GM18498 (cell line): ENCODE measurements around the gene ADARB1.

ENCODE experiments used
- ATAC-seq: cut with Tn5 transposase; IDR thresholded peaks from one replicate; pipeline ENCODE4 v1.9.1; 2021; ENCODE audit warnings: mild to moderate bottlenecking, moderate library complexity; ENCODE audit not compliant: unreplicated experiment

The ADARB1 gene

GRCh38 chr21:45220714-45221490, 146.5 kb downstream of the ADARB1 start:
- ATAC-seq, result no peak

DNA sequence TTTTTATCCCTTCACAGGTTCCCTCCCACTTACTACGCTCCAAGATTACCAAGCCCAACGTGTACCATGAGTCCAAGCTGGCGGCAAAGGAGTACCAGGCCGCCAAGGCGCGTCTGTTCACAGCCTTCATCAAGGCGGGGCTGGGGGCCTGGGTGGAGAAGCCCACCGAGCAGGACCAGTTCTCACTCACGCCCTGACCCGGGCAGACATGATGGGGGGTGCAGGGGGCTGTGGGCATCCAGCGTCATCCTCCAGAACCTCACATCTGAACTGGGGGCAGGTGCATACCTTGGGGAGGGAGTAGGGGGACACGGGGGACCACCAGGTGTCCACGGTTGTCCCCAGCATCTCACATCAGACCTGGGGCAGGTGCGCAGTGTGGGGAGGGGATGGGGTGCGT, 147.6 kb downstream of the ADARB1 start:
- no peak for ATAC-seq

DNA sequence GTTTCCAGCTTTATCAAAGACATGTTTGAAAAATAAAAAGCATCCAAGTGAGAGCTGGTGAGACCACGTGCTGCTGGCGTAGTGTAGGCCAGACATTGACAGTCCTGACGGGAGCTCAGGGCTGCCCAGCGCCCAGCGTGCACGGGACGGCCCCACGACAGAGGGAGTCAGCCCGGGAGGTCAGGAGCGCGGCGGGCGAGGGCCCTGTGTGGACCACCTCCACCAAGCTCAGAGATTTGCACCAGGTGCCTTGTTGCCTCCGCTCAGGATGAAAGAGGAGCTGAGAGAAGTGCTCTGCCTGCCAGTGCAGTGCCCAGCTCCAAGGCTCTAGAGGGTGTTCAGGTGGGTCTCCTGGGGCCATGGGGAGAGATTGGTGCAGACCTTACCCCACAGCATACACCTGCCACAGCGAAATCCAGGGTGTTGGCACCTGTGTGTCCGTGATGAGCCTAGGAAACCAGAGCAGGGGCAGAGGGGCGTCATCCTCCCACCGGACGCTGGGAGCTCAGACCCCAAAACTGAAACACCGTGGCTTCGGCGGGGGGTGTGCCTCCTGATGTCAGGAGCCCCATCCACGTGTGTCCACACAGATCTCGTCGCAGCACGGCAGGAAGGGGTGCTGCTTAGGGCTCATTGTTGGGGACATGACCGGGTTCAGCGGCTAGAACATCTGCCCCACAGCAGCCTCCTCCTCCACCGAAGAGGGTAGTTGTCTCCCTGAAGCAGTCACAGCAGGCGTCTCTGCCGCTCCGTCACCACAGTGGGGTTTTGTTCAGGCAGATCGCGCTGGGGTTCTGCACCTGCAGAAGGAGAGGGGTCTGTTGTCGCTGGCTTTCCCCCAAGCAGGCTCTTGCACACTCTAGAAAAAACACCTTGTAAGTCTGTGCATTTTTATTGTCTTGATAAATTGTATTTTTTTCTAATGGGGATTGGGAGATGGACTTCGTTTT, 149.1 kb downstream of the ADARB1 start:
- ATAC-seq, result no peak

DNA sequence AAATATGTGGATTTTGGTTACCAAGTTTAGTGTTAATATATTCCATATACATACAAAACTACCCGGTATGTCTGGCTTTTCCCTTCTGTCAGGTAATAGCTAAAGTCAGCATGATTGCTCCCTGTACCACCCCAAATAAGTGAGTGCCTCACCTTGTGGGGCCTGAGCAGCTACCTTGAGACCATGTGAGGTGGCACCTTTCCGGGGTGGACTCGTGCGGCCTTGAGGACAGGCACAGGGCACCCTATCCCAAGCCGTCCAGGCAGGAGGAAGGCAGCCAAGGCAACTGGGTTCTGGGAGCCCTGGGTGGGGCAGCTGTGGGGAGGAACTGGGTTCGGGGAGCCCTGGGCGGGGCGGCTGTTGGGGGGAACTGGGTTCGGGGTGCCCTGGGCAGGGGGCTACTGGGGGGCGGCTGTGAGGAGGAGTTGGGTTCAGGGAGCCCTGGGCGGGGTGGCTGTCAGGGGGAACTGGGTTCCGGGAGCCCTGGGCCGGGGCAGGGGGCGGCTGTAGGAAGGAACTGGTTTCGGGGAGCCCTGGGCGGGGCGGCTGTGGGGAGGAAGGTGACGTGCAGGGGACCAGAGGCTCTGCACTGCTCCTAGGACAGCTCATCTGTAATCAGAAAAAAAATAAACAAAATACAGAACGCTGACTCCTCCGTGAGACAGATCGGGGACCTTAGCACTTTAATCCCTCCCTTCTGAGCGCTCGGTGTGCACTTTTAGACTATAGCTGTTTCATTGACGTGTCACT, 150.0 kb downstream of the ADARB1 start:
- ATAC-seq, result no peak

GRCh38 chr21:45225041-45225740, 150.8 kb downstream of the ADARB1 start:
- ATAC-seq, result no peak

- no peak for ATAC-seq
These were observed 151.5 kb downstream of the ADARB1 start for GRCh38 chr21:45225741-45226327.

DNA sequence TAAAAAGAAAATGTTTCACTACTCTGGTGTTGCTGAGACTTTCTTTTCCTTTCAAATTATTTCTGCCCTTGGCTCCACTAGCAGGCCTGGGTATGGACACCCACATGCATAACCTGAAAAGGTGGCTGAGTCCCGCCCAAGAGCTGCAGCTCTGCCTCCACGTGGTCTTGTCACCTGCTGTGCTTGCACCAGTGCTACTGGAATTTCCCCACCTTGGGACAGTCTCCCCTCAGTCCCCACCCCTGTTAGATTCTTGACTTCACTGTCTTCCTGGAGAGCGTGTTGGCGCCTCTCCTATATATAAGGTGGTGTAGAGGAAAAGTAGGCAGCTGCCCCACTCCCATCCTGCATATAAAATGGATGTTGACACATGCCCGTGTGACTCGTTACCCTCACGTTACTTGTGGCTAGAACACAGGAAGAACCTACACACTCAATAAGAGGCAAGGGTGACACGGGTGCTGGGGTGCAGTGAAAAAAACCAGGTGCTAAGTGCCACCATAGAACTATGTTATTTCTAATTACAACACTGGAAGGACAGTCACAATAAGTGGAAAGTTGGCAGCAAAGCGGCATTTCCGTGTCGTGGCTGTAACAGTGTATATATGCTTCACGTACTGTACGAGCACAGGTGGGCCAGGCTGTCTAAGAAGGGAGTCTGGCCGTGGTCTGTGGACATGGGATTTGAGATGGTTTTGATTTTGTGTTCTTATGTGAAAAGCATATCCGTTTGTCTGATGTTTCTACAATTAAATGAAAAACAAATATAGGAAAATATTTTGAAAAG, 152.4 kb downstream of the ADARB1 start:
- ATAC-seq, result no peak

DNA sequence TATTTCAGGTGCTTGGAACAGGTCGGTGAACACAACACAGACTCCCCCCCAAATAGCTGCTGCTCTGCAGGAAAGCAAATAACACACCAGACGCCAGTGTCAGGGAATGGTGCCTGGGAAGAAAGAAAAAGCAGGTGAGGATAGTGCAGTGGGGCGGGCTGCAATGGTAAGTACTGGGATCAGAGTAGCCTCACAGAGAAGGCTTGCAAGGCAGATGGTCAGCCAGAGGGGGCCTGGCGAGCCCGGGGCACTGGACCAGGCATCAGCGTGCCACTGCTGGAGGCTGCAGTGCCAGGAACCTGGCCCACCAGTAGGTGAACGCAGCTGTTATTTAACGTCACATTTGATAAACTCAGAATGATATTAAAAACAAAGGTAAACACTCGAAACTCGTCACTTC, 153.4 kb downstream of the ADARB1 start:
- no peak for ATAC-seq

DNA sequence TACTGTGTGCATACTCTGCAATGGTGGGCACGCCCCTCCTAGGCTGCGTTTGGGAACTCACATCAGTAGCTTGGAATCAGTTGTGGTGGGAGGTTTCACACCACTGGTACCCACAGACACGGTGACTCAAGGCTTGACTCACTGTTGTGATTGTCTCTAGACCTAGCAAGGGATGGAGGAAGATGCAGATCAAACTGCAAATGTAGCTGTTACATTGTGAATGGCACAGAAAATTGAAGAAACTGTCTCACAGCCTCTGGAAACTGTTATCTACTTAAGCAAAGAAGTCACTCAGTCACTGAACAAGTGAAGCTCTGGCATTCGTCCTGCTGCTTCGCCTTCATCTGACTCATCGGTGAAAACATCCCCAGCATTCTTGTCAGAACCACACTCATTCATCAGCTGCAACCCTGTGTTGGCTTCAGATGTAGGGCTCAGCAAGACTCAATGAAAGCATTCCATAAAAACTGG, 153.8 kb downstream of the ADARB1 start:
- ATAC-seq, result no peak

DNA sequence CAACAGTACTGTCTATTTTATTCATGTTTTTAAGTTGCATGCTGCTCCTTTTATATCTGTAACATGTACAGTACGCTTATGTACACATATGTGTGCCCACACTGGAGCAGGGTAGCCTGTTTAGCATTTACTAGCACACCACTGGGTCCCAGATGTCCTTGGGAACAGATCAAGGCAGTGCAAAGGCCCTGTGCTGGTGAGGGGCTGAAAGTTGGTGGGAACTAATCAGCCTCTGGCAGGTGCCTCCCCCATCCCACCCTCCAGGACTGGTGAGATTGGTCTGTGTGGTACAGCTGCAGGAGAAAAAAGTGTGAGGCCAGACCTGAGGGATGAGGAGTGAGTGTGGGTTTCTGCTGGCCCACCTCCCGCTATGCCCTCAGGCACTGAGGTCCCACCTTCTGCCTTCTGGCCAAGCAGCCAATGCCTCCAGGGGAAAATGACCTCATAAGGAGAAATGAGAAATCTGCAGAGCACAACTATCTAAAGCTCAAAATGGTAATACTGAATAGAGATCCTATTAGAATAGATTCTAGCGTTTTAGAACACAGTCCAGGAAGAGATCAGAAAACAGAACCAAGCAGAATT, 154.4 kb downstream of the ADARB1 start:
- no peak for ATAC-seq

DNA sequence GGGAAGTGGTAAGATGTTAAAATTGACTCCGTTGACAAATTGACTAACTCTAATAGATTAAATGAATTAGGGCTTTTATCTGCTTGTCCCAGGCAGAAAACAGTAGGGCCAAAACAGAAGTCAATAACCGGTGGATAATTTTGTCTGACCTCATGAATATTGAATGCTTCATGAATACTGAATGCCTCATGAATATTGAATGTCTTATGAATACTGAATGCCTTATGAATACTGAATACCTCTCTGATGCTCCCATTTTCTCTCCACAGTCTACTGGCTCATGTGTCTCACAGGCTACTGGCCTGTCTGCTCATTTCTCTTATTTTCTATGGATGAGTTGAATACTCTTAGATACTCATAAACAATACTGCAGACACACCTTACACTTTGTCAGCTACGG, 157.3 kb downstream of the ADARB1 start:
- no peak for ATAC-seq

DNA sequence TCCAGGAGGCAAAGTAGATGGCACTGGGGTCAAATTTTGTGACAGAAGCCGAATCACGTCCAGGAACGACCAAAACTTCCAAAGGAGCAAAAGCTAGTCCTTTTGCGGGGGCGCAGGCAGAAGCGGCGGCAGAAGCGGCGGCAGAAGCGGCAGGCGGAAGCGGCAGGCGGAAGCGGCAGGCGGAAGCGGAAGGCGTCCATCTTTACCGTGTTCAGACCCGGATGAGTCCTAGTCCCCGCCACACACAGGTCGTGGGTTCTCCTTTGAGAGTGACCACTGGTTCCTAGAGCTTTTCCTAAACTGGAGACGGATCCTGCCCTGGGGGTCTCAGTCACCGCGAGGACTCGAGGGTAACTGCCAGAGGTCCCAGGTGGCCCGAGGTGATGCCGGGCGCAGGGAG, 159.7 kb downstream of the ADARB1 start:
- no peak for ATAC-seq

- no peak for ATAC-seq
These were observed 160.6 kb downstream of the ADARB1 start for GRCh38 chr21:45234965-45235364.

DNA sequence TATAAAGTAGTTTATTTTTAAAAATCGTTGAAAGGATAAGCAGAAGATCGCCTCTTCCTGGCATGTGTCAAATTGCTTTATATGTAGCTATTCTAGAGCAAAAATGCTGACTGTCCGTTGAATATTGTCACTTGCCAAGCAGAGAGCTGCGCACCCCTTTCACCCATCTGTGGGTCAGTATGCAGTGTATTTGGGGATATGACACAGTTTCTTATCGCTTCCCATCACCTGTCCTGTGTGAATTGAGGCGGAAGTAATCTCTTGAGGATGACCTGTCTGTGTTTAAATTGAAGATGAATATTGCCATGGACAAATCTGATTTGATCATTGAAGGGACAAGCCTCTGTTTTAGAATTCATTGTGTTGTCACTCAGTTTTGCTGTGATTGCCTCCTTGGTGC, 161.1 kb downstream of the ADARB1 start:
- ATAC-seq, result no peak

GRCh38 chr21:45236481-45236880, 162.1 kb downstream of the ADARB1 start:
- no peak for ATAC-seq

DNA sequence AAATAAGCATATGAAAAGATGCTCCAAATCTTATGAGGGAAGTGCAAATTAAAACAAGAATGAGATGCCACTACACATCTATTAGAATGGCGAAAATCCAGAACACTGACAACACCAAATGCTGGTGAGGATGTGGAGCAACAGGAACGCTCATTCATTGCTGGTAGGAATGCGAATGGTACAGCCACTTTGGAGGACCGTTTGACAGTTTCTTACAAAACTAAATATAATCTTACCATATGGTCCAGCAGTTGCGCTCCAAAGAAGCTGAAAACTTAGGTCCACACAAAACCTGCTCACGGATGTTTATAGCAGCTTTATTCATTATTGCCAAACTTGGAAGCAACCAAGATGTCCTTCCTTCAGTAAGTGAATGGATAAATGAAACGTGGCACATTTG, 163.0 kb downstream of the ADARB1 start:
- ATAC-seq, result no peak

GRCh38 chr21:45241357-45241756, 167.0 kb downstream of the ADARB1 start:
- ATAC-seq, result no peak

DNA sequence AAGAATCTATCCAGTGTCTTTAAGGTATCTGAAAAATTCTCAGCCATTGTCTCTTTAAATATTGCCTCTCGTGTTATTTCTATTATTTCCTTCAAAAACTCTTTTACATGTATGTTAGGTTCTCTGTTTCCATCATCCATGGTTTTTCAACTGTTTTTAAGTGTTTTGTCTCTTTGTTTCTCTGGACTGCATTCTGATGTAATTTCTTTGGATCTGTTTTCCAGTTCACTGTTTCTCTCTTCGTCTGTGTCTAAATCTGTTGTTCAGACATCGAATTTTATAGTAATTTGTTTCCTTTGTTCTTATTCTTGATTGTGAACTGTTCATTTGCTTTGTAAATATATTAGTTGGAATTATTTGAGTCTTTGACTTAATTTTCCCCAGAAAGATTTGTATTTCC, 169.2 kb downstream of the ADARB1 start:
- no peak for ATAC-seq

DNA sequence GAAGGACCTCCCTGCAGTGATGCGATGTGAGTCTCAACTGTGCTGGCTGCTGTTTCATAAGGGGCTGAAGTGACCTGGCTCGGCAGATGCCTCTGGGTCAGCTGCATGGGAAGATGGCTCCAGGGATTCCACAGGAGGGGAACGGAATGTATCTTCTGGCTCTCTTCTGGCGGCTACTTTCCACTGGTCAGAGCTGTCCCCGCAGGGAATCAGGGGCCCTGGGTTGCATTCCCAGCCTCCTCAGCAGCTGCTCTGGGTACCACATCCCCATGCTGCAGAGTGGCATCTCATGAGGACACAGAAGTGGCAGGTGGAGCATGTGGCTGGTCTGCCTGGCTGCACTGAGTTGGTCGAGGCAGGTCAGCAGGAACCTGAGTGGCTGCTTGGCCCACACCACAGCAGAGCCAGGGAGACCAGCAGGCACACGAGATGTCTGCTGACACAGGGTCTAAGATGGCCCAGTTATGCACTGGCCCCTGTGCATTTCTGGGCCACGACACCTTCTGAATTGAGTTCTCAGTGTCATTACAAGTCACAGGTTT, 170.5 kb downstream of the ADARB1 start:
- ATAC-seq, result no peak
